Measurements from ENCODE around the gene ATP5ME.
A peak's percentile ranks its signal among the peaks of the same experiment; 100 is the strongest.
"Not testable (repeated sequence)": the region's sequence is repeated elsewhere in the genome, so short reads cannot be mapped to it uniquely, and the experiment has no call there.

ATP5ME gene

DNA sequence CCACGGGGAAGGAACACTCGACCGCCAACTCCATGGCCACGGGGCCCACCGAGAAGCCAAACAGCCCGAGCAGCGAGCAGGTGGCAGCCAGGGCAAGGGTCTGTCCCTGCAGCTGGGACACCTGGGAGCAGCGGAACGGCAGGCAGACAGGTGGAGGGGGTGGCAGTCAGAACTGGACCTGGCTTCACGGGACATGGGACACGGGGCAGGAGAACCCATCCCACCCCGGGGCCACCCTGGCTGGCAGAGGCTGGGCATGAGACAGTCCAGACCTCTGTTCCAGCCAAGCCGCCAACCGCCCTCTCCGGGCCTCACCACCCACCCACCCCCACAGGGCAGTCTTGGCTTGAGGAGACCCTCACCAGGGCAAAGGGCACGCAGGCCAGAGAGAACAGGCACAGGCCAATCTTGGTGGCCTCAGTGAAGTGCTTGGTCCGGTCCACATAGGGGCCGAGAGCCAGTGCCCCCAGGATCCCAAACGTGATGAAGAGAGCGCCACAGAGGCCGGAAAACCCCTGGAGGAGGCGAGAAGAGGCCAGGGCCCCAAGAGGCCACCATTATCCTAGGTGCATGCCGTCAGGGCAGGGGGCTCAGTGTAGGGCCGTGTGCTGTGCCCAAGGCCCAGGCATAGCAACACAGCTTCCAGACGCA, 9.3 kb upstream of the ATP5ME start:
- no peak for DNase-seq

- no peak for DNase-seq
Observed at GRCh38 chr4:682490-683172, 8.6 kb upstream of the ATP5ME start.

- DNase-seq = no peak
Observed at GRCh38 chr4:681736-682451, 7.8 kb upstream of the ATP5ME start.

DNA sequence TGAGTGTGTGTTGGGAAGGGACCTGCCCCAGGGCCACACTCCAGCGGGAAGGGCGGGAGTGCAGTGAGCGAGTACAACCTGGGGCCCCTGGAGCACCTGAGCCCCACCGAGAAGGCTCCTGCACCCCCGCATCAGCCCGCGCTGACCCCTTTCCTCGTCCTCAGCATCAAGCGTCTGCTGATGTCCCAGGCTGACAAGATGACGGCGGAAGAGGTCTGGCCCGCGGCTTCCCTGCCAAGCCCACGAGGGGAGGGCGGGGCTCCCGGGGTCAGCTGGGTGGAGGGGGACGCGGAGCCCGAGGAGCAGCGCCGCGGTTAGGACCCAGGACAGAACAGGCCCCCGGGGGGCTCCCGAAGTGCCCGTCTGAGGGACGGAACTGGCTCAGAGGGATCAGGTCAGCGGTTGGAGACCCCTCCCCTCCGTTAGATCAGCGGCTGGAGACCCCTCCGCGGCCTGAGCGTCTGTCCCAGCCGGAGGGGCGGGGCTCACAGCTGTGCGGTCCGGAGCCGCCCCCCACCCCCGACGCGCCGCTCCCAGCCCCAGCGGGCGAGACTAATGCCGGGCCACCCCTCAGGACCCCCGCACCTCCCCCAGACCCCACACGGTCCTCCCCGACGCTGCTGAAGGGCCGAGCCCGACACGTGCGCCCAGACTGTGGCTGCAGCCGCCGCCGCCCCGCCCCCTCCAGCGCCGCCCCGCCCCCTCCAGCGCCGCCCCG, 7.0 kb upstream of the ATP5ME start:
- peak; percentile 77 for DNase-seq

DNA sequence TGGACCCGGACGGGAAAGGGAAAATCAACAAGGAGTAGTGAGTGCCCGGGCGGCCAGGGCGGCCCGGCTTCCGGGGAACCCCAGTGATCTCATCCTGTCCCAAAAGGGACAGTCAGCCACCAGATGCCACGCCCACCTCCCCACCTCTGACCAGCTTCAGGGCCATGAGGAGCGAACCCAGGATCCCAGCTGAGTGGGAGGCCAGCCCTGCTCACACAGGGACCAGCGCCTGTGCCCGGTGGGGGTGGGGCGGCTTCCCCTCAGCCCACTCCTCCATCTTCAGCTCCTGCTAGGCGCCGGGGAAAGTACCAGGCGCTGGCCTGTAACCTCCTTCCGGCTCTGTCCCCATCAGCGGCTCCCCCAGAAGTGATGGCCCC, 6.5 kb upstream of the ATP5ME start:
- no peak for DNase-seq

DNA sequence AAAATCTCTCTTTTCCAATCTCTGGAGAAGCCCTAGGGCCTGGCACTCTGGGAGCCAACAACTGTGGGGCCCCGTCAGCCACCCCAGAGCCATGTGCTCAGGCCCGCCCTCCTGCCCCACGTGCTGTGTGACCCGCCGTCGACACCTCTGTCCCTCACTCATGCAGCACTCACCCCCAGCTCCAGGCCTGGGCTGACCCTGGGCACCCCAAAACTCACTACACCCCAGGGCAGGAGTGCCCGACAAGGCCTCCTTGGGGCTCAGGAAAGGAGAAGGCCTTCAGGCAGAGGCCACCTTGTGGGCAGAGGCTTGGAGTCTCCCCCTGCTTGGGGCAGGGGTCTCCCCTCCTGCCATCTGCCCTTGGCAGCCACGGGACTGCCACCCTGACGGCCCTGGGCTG, 6.0 kb upstream of the ATP5ME start:
- no peak for DNase-seq

DNA sequence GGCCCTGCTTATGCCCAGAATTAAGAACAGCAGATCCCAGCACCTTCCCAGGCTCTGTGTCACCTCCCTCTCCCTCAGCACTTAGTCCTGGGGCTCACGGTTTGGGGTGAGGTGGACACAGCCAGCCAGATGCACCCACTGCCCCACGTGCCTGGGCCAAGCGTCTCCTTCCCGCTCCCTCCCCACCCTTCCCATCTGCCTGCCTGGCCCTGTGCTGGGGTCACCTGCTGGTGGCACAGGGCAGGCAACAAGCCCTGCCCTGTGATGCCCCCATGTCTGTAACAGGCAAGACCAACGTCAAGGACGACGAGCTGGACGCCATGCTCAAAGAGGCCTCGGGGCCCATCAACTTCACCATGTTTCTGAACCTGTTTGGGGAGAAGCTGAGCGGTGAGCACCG, 5.6 kb upstream of the ATP5ME start:
- DNase-seq = no peak

- DNase-seq = no peak
Observed at GRCh38 chr4:679104-679481, 5.0 kb upstream of the ATP5ME start.

DNA sequence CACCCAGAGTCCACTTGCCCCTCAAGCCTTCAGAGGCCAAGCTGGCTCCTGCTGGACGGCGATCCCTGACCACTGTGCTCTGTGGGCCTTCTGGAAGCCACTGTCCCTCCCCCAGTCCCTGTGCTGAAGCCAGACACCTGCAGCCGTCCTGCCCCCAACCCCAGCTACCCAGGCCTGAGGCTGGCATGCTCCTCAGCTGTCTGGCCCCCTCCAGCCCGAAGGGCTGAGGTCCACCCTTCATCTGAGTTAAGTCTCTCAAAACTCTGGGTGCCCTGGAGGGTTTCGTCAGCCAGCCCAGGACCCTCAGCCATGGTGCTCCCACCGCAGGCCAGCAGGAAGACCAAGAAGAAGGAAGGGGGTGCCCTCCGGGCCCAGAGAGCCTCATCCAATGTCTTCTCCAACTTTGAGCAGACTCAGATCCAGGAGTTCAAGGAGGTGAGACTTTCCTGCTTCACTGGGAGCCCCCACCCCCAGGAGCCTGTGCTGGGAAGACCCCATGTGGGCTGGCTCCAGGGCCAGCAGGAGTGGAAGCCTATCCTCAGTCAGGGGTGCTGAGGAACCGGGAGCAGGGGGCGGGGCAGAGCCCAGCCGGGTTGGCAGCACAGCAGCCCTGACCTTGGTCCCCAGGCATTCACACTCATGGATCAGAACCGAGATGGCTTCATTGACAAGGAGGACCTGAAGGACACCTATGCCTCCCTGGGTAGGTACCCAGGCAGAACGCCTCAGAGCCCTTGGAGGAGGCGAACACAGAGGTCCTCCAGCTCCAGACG, 4.4 kb upstream of the ATP5ME start:
- no peak for DNase-seq

GRCh38 chr4:677431-678293, 3.6 kb upstream of the ATP5ME start:
- no peak for DNase-seq

- no peak for DNase-seq
Observed at GRCh38 chr4:676871-677235, 2.8 kb upstream of the ATP5ME start.

GRCh38 chr4:675980-676870, 2.1 kb upstream of the ATP5ME start:
- DNase-seq = no peak

DNA sequence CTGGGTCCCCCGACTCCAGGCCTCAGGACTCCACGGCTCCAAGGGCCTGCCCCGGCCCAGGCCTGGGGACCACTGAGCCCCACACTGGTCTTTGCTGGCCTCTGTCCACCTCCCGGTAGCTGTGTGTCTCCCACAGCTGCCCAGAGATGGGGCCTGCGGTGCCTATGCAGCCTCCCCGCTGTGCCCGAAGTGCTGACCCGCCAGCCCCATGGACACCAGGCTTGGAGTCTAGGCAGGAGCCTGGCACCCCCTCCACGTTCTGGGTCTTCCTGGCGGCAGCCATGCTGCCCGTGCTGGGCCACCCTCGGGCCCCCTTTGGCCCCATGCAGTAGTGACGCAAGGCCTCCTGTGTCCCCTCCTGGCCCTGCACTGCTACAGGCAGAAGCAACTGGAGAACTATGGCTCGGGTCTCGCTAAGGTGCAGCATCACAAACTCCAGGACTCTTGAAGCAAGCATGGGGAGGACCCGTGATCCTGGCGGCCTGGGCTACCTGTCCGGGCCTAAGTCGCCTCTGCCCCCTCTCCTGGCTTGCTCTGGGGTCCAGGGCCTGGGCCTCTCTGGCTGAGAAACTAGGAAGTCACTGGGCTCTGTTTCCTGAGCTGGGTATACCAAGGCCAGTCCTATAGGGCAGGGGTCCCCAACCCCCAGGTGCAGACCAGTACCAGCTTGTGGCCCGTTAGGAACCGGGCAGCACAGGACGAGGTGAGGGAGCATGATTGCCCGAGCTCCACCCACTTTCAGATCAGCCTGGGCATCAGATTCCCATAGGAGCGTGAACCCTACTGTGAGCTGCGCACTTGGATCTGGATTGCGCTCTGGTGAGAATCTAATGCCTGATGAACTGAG, 1.2 kb upstream of the ATP5ME start:
- no peak for DNase-seq

- no peak for DNase-seq
Observed at GRCh38 chr4:673349-674091, 556 bp downstream of the ATP5ME start.

DNA sequence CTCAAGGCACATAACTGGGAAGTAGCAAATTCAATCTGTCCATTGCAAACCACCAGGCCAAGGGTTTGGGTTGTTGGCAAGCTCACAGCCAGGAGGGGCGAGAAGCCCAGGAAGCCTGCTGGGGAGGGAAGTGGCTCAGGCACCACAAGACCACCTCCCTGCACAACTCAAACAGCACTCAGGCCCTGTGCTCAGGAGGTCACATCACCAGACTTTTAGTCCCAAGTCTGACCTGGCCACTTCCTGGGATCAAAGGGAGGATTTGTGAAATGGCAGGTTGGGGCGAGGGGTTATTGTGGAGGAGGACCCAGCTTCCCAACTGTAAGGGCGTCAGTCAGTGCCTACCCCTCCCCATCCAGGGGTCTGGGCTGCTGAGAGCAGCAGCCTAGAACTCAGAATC, 2.3 kb downstream of the ATP5ME start:
- no peak for DNase-seq

GRCh38 chr4:669806-670559, 4.1 kb downstream of the ATP5ME start:
- not testable (repeated sequence) for DNase-seq

DNA sequence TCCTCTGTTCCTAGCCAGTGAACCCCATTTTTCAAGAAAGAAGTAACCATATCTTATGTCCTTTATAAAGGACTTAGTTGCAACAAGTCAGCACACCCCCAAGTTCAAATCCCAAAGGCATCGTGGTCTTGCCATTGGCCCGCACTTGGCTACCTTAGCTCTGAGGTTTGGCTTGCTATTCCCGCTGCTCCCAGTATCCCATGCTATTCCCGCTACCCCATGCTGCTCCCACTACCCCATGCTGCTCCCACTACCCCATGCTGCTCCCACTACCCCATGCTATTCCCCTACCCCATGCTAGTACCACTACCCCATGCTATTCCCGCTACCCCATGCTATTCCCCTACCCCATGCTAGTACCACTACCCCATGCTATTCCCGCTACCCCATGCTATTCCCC, 5.9 kb downstream of the ATP5ME start:
- not testable (repeated sequence) for DNase-seq

DNA sequence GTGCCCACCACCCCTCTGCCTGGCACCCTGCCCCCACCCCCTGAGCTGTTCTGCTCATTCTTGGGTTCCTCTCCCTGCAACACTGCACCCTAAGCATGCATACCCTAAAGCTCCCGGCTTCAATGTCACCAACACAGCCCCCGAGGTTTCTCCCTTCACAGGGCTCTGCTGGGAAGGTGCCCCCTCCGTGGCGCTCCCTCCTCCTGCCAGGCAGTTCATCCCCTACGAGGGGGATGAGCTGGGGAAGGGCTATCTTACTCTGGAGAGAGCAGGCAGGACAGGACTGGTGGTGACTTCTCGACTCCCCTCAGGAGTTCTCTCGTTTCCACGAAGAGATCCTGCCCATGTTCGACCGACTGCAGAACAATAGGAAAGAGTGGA, 6.5 kb downstream of the ATP5ME start:
- DNase-seq = no peak

Measured in eye (tissue), 1 donor.